Fibroblast of skin of left biceps (primary cell): ENCODE data around the gene LRRFIP1.
A peak's percentile ranks its signal among the peaks of the same experiment; 100 is the strongest.
"Not testable (repeated sequence)": the region's sequence is repeated elsewhere in the genome, so short reads cannot be mapped to it uniquely, and the experiment has no call there.

Experiments
- DNase-seq, 2 experiments: peaks; one replicate each; pipeline ENCODE4 v3.0.0-alpha.2; 2013; ENCODE audit warnings: low read depth in 2 of 2

LRRFIP1 gene

GRCh38 chr2:237661799-237662328, 34.5 kb downstream of the LRRFIP1 start:
- DNase-seq: no peak

- peak; percentile 60 to 61 for DNase-seq
Observed at GRCh38 chr2:237662671-237663093, 35.3 kb downstream of the LRRFIP1 start.

DNA sequence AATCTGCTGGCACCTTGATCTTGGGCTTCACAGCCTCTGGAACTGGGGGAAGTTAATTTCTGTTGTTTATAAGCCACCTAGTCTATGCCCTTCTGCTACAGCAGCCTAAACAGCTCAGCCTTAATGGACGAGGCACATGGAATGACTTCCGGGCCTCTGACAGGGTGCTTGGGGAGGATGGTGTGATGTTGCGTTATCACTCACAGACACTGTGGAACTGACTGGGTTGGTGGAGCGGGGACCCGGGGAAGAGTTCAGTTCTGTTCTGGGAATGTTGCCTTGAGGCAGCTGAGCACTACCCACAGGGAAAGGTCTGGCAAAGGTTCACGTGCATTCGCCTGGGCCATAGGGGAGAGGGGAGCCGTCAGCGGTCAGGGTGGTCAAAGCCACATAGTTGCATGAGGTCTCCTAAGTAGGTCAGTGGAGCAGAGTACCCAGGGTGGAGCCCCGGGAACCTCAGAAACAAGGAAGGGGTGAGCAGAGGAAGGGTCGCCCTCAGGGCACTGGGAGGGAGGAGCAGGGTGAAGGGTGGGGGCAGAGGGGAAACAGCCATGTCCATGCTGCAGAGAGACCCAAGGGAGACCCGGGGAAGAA, 36.2 kb downstream of the LRRFIP1 start:
- no peak for DNase-seq

DNA sequence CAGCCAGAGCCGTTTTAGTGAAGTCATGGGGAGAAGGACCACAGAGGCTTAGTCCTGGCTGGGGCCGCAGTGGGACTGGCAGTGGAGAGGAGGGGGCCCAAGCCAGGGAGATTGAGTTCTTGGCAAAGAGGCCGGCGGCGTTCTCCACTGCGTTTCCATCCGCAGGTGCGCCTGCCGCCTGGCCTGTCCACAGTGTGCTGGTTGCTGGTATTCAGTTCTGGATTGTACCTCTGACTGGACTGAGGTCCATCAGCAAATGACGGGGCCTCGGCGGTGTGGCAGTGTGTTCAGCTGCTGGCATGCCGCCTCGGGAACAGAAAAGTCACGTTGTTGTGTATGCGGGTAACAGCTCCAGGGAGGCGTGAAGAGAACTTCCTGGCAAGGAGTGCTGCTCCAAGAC, 36.8 kb downstream of the LRRFIP1 start:
- no peak for DNase-seq

DNA sequence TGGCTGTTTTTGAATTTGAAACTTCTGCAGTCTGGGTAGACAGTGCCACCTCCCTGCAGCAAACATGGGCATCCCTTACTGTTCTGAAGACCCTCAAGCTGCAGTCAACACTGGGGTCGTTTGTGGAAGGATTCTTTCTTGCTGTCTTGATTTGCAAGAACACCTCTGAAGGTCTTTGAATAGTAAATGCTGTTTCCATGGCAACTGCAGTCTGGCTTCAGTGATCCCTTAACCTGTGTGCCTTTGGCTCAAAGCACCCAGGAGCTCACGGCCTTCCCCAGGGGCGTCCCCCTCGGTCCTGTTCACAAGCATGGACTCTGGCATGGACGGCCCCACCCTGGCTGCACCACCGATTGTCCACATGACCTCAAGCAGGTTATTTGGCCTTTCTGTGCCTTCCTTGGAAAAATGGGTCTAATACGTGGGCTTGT, 38.3 kb downstream of the LRRFIP1 start:
- no peak for DNase-seq

DNA sequence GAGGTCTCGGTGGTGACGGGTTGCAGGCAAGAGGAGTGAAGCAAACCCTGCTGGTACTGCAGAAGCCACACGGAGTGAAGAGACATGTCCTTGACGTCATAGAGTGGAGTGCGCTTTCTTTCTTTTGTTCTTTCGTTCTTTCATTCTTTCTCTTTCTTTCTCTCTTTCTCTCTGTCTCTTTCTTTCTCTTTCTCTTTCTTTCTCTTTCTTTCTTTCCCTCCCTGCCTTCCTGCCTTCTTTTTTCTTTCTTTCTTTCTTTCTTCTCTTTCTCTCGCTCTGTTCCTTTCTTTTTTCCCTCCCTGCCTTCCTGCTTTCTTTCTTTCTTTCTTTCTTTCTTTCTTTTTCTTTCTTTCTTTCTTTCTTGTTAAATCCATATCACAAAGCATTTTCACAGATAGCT, 39.2 kb downstream of the LRRFIP1 start:
- no peak for DNase-seq

DNA sequence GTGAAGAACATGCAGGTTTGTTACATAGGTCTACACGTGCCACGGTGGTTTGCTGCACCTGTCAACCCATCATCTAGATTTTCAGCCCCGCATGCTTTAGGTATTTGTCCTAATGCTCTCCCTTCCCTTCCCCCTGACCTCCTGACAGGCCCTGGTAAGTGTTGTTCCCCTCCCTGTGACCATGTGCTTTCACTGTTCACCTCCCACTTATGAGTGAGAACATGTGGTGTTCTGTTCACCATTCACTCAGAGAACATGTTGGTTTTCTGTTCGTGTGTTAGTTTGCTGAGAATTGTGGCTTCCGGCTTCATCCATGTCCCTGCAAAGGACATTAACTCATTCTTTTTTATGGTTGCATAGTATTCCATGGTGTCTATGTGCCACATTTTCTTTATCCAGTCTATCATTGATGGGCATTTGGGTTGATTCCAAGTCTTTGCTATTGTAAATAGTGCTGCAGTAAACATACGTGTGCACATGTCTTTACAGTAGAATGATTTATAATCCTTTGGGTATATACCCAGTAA, 39.7 kb downstream of the LRRFIP1 start:
- not testable (repeated sequence) for DNase-seq

DNA sequence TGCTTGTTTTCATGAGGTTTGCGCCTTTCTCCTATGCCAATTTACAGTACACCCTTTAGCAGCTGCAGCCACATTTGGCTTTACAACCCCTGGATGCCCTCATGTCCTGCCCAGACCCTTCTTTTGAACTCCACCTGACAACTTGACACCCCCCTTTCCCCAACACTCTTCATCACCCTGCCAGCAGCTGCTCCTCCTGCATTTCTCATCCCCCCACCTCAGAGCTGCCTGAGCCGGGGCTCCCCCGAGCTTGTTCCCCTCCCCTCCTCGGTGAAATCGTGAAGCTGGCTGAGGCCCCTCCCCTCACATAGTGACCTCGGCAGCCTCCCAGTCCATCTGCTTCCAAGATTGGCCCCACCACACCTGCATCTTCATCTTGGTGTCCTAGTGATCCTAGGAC, 40.5 kb downstream of the LRRFIP1 start:
- no peak for DNase-seq

DNA sequence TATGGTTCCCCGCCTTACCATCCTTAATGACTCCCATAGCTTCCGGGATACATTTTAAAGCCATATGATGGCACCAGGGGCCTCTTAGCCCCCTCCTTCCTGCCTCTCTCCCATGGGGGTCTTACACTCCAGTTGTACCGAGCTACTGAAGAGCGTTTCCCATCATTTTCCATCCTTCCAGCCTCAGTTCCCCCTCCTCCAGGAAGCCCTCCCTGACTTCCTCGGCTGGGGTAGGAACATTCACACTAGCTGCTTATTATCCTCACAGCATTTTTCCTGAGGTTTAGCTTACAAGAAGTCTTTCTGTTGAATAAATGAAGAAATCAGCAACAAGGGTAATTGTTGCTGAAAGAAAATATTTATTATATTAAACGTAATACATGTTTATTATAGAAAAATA, 41.1 kb downstream of the LRRFIP1 start:
- DNase-seq: no peak

DNA sequence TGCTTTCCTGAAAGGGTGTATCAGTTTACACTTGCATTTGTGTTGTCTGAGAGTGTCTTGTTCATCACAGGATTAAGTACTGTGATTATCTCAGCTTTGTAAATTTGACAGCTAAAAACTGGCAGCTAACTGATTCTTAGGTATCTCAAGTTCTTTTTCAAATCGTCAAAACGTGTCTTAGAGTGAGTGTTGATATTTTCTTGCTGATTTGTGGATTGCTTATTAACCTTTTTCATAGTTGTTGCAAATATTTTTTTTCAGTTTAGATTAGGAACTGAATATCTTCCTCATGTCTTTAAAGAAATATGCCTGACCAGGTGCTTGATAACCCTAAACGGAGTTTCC, 41.9 kb downstream of the LRRFIP1 start:
- no peak for DNase-seq

- peak; percentile 100 for DNase-seq
Observed at GRCh38 chr2:237669628-237670392, 42.4 kb downstream of the LRRFIP1 start.

GRCh38 chr2:237670641-237671040, 43.3 kb downstream of the LRRFIP1 start:
- no peak for DNase-seq

DNA sequence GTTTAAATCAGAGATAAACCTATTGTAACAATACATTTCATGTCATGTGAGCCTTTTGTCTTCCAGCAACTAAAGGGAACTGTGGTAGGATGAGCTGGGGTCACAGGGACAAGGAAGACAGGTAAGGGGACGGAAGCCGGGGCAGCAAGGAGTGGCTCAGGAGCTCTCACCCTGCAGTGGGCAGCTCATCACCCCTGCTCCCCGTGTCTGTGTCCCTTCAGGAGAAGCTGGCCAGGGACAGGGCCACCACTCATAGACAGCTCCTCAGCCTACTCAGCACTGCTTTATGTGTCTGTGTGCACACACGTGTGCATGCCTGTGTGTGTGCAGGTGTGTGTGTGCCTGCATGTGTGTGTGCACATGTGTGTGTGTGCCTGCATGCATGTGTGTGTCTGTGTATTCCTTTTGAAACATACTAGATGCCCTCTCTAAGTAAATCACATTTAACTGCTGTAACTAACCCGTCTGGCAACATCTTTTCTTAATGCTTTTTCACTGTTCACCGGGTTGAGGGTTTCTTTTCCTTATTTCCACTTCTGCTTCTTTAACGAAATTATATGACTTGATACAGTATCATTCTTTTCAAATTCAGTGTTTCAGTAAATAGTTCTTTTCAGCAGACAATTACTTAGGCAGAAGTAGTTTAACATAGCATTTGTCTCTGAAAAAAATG, 44.2 kb downstream of the LRRFIP1 start:
- DNase-seq: no peak

- no peak for DNase-seq
Observed at GRCh38 chr2:237672731-237673129, 45.3 kb downstream of the LRRFIP1 start.

DNA sequence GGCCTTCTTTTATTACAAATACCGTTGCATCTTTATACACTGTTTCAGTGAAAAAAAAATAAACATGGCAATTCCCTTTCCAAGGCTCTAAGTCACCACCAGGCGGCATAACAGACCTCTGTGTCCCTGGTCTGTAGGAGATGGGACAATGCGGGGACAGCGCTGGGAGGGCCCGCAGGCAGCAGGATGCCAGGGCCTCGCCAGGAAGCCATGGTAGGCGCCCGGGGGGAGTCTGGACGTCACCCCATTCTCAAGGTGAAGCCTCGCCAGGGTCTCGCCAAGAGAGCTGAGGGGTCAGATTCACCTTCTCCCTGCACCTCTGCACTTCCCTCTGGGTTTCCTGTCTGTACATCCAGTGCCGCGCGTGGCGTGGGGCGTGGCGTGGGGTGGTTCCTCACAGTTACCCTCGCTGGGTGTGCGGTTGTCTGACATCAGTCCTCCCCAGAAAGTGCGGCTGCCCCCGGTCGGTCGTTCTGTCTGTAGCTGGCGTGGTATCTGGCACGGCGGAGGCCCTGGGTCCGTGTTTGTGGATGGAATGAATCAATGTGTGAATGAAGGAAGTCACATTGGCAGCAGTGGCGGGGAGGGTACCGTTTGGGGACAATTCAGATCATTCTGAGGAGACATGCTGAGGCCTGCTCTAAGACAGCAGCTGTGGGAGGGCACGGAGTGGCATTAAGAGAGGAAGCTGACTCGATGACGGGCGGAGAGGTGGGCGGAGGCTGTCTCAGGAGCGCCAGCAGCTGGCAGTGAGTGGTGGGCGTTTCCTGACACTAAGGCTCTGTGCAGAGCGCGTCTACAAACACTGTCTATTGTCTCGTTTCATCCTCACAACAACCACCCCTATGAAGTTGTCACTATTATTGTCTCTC, 46.0 kb downstream of the LRRFIP1 start:
- no peak for DNase-seq

DNA sequence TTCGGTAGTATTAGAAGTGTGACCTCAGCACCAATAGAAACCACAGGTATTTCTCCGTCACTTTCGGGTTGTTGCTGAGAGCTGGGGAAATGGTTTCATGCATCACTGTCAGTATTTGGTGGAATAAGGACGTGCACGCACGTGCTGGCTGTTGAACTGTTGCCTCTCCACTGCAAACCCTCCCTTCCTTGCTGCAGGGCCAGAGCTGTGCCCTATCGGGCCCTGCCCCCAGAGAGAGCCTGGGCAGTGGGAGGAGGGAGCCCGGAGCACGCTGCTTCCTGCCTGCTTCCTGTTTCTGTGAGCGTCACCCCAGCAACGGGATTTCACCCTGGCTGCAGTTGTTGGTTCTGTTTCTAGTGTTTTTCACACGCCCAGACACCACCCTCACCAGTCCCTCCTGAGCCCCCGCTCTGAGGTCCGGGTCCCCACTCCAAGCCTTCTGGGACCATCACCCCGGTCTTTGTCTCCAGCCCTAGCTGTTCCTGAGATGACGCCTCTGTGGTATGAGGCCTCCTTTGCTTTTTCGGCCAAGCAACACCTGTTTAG, 47.4 kb downstream of the LRRFIP1 start:
- DNase-seq: no peak

DNA sequence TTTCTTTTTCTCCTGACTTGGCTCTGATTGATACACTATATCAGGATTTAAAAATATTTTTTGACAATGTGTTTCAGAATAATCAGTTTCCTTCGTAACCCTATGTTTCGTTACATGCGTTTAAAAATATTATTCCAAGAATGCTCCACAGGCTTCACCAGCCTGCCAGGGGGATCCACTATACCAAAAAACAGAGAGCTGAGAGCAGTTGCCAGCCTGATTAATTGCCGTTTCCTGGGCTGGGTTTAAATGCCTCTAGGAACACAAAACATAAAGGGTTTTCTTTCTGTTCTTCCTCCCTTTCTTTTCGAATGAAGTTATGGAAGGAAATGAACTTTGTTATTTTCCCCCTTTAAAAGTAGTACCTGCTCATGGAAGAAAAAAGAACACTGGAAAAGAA, 47.9 kb downstream of the LRRFIP1 start:
- no peak for DNase-seq

DNA sequence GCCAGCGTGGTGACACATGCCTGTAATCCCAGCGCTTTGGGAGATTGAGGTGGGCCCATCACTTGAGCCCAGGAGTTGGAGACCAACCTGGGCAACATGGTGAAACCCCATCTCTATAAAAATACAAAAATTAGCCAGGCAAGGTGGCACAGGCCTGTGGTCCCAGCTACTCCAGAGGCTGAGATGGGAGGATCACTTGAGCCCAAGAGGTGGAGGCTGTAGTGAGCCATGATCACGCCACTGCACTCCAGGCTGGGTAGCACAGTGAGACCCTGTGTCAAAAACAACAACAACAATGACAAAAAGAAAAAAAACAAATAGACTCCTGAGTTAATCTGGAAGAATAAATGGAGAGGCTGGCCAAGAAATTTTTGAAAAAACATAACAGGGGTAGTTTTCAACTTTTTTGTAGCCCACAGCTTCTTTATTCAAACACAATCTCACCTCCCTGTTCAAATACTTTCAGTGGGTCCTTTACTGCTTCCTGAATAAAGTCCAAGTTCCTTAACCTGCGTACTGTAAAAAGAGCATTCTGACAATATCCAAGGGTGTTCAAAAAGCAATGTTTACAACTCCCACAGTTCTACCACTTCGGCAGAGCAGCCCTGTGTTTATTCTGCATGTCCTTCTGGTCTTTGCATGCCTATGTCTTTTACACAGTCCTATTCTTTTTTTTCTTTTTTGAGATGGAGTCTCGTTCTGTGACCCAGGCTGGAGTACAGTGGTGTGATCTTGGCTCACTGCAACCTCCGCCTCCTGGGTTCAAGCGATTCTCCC, 53.5 kb downstream of the LRRFIP1 start:
- DNase-seq: no peak

DNA sequence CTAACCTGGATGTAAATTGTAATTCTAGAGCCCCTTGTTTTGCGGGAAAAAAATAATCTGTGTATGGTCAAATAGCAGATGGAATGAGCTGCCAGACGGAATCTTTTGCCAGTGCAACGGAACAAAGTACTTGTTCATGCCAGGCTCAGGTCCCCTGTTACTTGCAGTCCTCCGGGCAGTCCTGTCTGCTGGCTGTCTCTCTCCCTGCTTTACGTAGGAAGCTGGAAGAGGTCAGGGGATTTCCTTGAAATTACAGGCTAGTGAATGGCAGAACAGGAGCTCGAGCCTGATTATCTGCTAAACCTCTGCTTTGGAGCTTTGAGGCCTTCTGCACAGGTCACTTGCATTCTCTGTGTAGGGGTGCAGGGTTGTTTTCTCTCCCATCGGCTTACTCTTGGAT, 54.8 kb downstream of the LRRFIP1 start:
- DNase-seq: no peak

DNA sequence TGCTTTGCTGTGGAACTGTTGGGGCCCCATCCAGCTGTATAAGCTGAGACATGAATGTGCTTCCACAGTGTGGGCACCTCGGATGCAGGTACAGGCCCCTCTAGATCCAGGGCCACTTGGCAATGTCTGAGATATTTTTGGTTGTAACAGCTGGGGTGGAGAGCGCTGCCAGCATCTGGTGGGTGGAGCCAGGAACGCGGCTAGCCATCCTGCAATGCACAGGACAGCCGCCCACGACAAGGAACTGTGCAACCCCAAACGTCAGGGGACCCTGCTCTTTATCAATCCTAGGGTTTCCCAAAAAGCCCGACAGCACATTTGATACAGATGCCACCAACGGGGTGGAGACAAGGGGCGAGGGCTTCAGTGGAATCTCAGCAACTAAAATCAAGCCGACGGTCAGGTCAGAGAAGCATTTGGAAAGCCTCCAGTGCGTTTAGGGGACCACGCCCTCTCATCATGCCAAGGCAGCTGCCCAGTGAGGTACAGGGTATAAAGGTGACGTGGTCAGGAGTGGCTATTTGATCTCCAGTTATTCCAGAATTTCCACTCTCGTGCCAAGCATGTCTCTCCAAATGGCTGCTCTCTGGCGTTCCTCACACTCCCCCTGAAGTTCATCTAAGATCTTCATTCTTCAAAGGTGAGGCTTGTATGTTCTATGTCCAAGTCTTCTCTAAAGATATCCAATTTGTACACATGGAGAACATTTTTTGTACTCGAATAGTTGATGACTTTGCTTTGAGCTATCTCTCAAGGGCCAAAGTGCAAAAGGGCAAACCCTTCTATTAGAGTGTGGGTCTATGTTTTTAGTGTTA, 55.7 kb downstream of the LRRFIP1 start:
- DNase-seq: no peak
